SKM-1 treated with dmso at 0.1 percent for 144 hours (cell line): ENCODE results near the gene FNDC3A.
A peak's percentile ranks its signal among the peaks of the same experiment; 100 is the strongest.
"Not testable (repeated sequence)": the region's sequence is repeated elsewhere in the genome, so short reads cannot be mapped to it uniquely, and the experiment has no call there.

ENCODE experiments used
- DNase-seq: peaks from one replicate; lab custom pipeline; 2025; ENCODE audit not compliant: unreplicated experiment; lab: John Stamatoyannopoulos, UW

FNDC3A gene

DNA sequence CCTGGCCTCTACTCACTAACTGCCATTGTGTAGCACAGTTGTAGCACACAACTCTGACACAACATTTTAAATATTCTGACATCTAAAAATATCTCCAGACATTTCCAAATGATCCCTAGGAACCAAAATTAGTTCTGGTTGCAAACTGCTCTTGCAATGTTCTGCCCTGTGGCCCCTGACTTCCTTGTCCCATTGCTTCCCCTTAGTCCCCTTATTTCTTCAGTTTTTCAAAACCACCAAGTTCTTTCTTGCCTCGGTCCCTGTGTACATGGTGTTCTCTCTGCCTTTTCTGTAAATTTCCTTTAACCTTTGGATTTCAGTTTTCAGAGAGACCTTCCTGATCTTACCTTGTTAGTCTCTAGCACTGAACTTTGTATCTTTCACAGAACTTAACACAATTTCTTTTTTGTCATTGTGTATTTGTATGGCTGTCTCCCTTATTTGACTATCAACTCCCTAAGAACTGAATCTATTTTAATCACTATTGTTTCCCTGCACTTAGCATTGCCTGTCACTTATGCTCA, 156.8 kb downstream of the FNDC3A start:
- peak; percentile 93 for DNase-seq

DNA sequence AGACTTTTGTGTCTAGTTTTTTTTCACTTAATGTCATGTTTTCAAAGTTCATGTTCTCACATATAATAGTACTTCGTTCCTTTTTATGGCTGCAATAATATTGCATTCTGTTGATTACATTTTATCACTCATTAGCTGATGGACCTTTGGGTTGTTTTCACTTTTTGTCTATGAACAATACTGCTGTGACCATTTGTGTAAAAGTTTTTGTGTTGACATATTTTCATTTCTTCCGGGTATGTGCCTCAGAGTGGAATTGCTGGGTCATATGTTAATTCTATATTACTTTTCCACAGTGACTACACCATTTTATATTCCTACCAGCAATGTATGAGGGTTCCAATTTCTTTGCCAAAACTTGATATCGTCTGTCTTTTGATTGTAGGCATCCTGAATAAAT, 158.6 kb downstream of the FNDC3A start:
- DNase-seq: no peak

DNA sequence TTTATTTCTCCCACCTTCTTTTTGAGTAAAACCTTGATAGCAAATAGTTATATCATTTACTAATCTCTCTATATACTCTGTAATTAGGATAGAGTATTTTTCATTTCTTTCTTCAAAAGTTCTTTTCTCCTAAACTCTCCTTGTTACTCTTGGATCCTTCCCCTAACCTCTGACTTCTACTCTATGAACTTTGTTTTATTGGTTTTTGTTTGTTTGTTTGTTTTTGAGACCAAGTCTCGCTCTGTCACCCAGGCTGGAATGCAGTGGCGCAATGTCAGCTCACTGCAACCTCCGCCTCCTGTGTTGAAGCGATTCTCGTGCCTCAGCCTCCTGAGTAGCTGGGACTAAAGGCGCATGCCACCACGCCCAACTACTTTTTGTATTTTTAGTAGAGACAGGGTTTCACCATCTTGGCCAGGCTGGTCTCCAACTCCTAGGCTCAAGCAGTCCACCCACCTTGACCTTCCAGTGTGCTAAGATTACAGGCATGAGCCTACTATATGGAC, 161.5 kb downstream of the FNDC3A start:
- not testable (repeated sequence) for DNase-seq

DNA sequence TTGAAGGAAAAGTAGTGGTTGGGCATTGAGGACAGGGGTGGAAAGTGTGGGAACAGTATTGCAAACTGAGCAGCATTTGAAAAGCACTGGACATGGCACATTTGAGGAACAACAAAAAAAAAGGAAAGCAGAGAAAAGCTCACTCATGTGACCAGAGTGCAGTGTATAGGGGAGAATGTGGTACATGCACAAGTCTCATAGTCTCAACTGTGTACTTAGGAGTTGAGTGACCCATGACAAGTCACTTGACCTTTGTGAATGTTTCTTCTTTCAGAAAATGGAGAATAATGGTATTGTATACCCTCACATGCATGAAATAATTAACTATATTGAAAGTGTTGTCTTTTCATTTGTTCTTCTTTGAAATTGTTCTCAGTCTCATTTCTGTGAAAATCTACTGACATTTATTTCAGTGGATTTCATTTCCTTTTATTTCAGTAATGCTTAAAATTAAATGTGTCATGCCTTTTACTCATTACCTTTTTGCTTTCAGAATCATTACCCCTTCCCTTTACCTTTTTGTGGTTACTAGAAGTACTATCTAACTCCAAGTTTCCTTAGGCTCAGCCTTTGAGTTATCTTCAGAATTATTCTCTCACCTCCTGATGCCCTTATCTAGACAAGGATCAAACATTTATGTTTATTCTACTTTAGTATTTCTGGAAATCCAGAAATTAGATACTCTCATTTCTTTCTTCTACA, 165.3 kb downstream of the FNDC3A start:
- DNase-seq: no peak

DNA sequence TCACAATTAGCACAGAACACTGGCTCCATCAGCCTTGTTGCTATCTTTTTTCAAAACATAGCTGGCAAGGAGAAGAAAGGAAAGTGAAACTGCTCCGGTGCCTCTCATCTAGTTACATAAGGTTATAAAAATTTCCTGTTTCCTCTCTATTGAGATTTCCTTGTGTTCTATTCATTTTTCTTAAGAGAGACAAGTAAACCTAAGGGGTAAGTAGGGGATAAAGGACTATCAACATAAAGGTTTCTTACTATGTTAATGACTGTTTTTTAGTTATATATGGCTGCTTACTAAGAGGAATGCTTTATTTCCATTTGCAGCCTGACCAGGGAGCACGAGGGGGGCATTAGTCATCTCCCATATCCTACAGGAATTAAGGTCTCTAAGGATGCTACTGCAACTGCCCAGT, 171.2 kb downstream of the FNDC3A start:
- no peak for DNase-seq

DNA sequence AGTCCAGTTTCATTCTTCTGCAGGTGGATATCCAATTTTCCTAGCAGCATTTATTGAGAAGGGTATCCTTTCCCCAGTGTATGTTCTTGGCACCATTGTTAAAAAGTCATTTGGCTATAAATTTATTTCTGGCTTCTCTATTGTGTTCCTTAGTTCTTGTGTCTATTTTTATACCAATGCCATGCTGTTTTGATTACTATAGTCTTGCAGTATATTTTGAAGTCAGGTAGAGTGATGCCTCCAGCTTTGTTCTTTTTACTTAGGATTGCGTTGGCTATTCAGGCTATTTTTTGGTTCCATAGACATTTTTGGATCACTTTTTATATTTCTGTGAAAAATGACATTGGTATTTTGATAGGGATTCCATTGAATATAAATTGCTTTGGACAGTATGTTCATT, 172.7 kb downstream of the FNDC3A start:
- DNase-seq: no peak

DNA sequence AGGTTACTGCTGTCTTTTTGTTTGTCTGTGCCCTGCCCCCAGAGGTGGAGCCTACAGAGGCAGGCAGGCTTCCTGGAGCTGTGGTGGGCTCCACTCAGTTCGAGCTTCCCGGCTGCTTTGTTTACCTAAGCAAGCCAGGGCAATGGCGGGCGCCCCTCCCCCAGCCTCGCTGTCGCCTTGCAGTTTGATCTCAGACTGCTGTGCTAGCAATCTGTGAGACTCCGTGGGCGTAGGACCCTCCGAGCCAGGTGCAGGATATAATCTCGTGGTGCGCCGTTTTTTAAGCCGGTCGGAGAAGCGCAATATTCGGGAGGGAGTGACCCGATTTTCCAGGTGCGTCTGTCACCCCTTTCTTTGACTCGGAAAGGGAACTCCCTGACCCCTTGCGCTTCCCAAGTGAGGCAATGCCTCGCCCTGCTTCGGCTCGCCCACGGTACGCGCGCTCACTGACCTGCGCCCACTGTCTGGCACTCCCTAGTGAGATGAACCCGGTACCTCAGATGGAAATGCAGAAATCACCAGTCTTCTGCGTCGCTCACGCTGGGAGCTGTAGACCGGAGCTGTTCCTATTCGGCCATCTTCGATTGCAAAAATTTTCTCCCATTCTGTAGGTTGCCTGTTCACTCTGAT, 182.4 kb downstream of the FNDC3A start:
- not testable (repeated sequence) for DNase-seq

DNA sequence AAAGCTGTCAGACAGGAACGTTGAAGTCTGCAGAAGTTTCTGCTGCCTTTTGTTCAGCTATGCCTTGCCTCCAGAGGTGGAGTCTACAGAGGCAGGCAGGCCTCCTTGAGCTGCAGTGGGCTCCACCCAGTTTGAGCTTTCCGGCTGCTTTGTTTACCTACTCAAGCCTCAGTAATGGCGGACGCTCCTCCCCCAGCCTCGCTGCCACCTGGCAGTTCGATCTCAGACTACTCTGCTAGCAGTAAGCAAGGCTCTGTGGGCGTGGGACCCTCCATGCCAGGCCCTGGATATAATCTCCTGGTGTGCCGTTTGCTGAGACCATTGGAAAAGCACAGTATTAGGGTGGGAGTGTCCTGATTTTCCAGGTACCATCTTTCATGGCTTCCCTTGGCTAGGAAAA, 187.4 kb downstream of the FNDC3A start:
- not testable (repeated sequence) for DNase-seq

DNA sequence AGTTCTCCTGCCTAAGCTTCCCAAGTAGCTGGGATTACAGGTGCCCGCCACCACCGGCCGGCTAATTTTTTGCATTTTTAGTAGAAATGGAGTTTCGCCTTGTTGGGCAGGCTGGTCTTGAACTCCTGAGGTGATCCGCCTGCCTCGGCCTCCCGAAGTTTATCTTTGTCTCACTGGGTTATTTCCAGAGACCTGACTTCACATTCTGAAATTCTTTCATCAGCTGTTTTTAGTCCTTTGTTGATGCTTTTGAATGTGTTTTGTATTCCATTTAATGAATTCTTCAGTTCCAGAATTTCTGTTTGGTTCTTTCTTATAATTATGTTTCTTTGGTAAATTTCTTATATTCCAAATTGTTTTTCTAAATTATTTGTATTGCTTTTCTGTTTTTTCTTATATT, 189.0 kb downstream of the FNDC3A start:
- DNase-seq: no peak

DNA sequence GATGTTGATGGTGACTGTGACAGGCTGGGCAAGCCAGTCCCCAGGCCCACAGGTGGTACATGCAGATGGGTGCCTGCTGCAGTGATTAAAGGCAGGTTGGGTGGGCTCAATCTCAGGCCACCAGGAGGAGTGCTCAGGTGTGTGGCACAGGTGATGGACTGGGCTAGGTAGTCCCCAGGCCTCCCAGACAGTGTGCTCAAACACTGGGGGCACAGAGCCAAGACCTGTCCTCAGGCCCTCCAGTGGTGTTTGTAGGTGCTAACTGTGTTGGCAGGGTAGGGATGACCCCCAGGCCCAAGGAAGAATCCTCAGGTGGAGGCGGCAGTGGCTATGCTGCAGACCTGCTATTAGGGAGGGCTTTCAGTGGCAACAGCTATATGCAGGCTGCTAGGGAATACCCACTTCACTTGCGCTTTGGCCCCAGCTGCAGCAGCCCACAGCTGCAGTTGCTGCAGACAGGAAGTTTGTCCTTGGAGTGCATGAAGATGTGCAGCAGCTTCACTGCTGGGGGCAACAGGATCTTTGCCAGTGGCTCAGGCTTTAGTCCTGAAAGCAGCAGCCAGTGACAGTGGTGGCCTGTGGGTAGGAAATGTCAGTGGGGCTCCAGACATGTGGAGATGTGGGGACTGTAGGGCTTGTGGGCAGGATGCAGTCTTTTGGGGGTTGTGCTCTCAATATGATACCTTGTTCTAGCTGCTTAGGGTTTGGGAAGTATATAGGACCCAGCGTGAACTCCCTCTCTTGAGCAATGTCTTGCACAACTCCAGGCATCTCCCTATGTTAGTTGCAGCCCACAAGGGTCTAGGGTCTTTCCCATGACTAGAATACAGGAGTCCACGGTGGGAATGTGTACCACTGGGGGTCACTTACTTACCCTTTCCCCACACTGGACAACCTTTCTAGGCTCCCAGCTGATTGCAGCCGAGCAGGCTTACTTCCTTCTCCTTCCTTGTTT, 190.4 kb downstream of the FNDC3A start:
- no peak for DNase-seq

DNA sequence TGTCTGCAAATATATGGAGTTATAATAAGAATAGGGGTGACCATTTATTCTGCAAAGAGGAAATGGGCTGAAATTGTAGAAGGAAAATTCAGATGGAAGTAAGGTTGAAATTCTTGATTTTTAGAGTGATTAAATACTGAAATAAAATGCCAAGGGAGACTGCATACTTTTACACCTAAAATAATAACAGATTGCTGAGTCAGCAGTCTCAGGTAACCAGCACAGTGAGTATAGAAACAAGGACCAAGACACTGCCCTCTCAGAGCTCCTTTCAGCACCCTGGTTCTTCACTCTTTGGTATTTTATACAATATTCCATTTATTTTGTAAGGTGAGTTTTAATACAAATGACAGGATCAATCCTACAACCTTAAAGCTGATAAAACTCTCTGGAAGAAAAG, 195.6 kb downstream of the FNDC3A start:
- DNase-seq: no peak

DNA sequence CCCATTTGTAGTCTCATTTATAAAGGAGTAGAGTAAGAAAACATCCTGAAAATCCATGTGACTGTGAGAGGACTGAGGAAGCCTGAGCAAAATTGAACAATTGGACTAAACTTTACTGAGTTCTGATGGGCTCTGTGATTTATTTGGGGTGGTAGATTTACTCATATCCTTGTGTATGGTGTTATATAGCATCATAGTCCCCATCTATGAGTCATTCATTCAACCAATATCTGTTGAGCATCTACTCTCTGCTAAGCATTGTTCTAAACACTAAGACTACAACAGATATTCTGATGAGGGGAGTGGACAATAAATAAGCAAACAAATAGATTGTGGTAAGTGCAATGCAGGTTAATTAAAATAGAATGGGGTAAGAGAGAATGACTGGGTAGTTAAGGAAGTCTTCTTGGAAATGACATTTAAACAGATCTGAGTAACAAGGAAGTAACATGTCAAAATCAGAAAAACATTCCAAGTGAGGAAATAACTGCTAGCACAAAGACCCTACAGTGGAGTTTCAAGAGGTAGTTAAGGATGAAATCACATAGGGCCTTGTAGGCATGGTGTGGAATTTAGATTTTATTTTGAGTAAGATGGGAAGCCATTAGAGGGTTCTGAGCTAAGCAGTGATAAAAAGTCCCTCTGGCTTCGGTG, 208.1 kb downstream of the FNDC3A start:
- no peak for DNase-seq

DNA sequence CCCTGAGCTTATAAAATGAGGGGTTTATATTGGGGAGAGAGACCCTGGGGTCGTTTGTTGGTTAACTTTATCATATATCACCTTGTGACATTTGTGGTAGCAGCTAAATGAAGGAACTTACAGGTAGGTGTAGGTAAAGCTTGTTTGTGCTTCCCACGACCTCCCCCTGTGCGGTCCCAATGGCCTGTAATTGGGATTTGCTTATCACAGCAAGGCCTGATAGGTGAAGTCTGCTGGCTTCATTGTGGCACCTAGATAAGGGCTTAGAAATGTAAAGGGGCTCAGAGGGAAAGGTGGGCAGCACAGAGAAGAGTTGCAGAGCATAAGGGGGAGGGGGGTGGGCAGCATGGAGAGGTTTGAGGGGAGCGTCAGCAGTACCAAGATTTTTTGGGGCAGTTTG, 208.9 kb downstream of the FNDC3A start:
- no peak for DNase-seq

DNA sequence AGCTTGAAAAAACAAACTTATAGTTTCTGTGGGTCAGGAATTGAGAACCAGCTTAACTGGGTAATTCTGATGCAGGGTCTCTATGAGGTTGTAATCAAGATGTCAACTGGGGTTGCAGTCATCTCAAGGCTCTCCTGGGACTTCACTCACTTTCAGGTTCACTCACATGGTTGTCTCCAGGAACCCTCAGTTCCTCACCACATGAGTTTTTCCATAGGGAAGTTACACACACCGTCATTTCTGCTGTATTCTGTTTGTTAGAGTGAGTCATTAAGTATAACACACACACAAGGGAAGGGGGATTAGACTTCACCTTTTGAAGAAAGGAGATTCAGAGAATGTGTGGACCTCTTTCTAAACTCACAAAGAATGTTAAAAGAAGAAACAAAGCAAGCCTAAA, 209.6 kb downstream of the FNDC3A start:
- no peak for DNase-seq

DNA sequence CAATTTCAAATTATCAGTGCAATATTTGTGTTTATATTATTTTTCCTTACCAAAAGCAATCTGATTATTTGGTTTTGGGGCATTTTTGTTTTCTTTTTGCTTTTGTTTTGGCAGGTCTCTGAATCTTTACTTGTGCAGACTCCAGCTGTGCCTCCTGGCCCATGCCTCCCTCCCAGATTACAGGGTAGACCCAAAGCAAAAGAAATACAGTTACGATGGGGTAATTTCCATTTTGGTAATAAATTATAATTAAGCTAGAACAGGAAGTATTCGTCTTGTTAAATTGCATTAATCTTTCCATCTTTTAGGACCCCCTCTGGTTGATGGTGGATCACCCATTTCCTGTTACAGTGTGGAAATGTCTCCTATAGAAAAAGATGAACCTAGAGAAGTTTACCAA, 215.2 kb downstream of the FNDC3A start:
- no peak for DNase-seq

DNA sequence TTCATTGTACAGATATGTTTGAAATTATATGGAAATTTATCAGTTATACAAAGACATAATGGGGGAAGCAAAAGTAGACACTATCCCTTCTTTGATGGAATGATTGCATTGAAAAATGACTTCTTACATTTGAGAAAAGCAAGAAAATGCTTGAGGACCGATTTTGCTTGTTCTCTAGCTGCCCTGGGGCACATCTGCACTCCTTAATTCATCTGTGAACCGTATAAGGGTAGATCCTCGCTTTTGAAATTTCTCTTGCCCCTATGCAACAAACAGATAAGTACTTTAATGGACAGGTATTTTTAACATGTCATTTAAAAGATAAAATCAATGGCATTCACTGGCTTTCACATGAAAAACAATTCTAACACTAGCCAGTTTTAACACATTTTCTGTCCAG, 230.9 kb downstream of the FNDC3A start:
- DNase-seq: no peak

DNA sequence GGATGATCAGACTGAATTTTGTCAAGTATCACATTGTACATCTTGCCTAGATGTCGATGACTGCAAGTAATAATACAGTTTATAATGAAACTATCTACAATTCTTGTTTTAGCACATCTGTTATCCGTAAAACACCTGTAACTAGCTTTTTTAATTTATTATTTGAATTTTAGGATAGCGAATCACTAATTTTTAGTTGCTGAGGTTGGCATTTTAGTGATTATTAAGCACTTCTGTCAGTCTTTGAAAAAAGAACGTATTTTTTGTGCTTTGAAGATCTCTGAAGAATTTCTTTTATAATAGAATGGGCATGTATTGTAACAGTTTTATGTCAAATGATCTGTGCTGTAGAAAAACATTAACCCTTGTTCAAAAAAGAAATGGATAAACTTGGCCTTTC, 232.9 kb downstream of the FNDC3A start:
- DNase-seq: no peak

DNA sequence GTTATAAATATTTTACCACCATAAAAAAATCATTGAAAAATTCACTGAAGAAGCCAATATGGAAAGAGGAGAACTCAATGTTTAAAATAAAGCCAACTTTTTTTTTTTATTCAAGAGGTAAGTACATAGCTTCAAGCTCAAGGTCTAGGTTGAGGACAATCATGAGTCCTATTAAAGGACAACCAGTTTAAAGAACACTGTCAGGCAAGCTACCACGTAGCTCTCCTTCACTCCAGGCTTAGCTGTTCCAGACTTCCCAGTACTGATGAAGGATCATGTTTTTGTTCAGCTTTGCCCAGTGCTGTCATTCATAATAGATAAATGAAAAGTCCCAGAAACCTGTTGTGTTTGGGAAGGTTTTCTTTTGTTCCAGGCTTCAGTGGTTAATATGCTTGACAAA, 234.4 kb downstream of the FNDC3A start:
- DNase-seq: no peak

DNA sequence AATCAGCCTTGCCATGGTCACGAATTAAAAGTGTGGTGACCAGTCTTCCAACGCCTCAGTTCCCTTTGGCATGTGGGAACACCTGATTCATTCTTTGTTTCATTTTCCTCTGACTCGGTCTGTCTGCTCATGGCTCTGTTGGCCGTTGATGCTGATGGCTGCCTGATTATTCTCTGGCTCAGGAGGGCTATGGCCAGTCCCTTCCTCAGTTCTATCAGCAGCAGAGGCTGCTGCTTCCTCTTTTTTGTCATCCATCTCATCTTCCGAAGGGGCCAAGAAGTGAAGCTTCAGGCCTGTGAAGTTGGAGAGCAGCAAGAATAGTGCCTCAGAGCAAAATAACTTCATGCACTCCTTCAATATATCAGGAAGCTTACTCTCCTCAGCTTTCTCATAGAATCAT, 235.0 kb downstream of the FNDC3A start:
- DNase-seq: no peak

DNA sequence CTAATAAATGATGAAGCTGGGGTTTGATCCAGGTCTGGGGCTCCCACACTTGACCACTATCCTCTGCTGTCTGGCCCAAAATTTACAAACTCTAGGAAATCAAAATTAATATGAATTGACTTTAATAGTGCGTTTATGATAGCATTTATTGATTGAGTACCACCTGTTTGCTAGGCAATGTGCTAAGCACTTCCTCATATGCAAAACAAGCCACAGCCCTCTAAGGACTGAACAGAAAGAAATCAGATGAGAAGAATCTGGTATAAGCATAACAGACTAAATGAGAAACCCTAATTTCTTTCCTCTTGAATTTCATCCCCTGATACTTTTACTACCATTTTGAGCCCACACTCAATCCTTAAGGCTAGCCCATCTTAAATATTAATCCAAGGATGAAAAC, 237.8 kb downstream of the FNDC3A start:
- no peak for DNase-seq
